Vagina (tissue), 2 donors: ENCODE measurements around the gene ZNF503. TPM values are rescaled to one million over a fixed set of nuclear protein-coding genes. Genes with fewer than 3 reads are reported as not detected.

Experiments
- DNase-seq, 2 donors: peaks; one replicate each; pipeline ENCODE4 v3.0.0-alpha.2; 2017; ENCODE audit errors: extremely low spot score in 2 of 2
- H3K27ac ChIP-seq: fragments of 200-600 bp; sonication (generic); one replicate; pipeline ENCODE4 v1.5.1; 2019
- H3K27me3 ChIP-seq: fragments of 200-600 bp; sonication (generic); one replicate; pipeline ENCODE4 v1.5.1; 2019
- H3K36me3 ChIP-seq, 2 donors: fragments of 200-600 bp; sonication (generic); one replicate each; pipeline ENCODE4 v1.5.1; 2017 to 2019
- H3K4me1 ChIP-seq: fragments of 200-600 bp; sonication (generic); one replicate; pipeline ENCODE4 v1.5.1; 2019
- H3K4me3 ChIP-seq, 2 donors: fragments of 200-600 bp; sonication (generic); 1 replicate in 1 of 2; 2 replicates in 1 of 2; pipeline ENCODE4 v1.5.1; 2016 to 2019
- H3K9me3 ChIP-seq: fragments of 200-600 bp; sonication (generic); one replicate; pipeline ENCODE4 v1.5.1; 2019
- POLR2A ChIP-seq, 2 donors: fragments of 450-650 bp; IDR thresholded peaks; one replicate each; pipeline ENCODE4 v1.6.1; 2017; ENCODE audit warnings: antibody characterized with exemption in 2 of 2, mild to moderate bottlenecking in 2 of 2, moderate library complexity in 2 of 2
- POLR2AphosphoS5 ChIP-seq, 2 donors: sonication (generic); formaldehyde crosslinking; IDR thresholded peaks; one replicate each; pipeline ENCODE4 v1.9.0; 2017; ENCODE audit warnings: antibody characterized with exemption in 2 of 2, mild to moderate bottlenecking in 2 of 2, low read depth in 1 of 2; ENCODE audit not compliant: insufficient read depth in 1 of 2
- intact Hi-C: fragments of 100-400 bp; cut with DNase I; formaldehyde crosslinking; loops from one replicate; pipeline ENCODE4 v1.15.1; 2023
- total RNA-seq: library from RNA; depleted of rRNA; stranded (reverse); fragments of >200 nt; gene quantifications from one replicate; pipeline ENCODE4 v1.2.3, GENCODE V29; 2016
- TF ChIP-seq, protein P1 (sequence below), 3 experiments: fragments of 450-650 bp in 2 of 3; fragments of 200-600 bp in 1 of 3; sonication (generic) in 1 of 3; IDR thresholded peaks; one replicate each; pipeline ENCODE4 v1.5.1; 2017 to 2019; ENCODE audit warnings: antibody characterized with exemption in 3 of 3, mild to moderate bottlenecking in 2 of 3, moderate library complexity in 2 of 3

ZNF503 gene
- total RNA-seq, 1 donor from 2014 or later, result 24.6 TPM

DNA sequence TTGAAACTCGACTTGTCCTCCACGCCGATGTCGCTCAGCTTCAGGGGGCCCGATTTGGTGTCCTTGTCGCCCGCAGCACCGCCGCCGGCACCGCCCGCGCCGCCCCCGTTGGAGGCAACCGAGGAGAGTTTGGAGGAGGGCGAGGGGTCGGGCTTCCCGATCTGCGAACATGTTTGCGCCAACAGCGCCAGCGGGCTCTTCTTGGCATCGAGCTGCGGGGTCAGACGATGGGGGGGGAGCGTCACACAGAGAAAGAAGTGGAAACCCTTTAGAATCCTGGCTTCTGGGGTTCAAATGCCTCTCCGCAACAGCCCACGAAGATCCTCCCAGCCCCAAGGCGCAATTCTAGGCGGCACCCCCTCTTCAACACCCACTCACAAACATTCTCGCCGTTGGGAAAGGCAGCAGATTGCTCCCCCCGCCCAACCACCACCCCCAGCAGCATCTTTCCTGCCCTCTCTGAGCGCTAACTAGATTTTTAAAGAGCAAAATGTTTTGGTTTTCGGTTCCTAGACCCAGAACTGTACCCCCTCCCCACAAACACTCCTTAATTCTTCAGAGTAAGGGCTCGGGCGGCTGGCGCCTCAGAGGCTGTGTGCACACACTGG is 1.3 kb downstream of the ZNF503 start:
- TF ChIP-seq POLR2A (IDR thresholded peaks at IDR 0.05), result peak in 1 of 2 donors; percentile 10
- no peak for TF ChIP-seq POLR2AphosphoS5 (IDR thresholded peaks at IDR 0.05; ENCODE audit: insufficient read depth in 1 of 2, low read depth in 1 of 2)
- TF ChIP-seq, protein P1, sequence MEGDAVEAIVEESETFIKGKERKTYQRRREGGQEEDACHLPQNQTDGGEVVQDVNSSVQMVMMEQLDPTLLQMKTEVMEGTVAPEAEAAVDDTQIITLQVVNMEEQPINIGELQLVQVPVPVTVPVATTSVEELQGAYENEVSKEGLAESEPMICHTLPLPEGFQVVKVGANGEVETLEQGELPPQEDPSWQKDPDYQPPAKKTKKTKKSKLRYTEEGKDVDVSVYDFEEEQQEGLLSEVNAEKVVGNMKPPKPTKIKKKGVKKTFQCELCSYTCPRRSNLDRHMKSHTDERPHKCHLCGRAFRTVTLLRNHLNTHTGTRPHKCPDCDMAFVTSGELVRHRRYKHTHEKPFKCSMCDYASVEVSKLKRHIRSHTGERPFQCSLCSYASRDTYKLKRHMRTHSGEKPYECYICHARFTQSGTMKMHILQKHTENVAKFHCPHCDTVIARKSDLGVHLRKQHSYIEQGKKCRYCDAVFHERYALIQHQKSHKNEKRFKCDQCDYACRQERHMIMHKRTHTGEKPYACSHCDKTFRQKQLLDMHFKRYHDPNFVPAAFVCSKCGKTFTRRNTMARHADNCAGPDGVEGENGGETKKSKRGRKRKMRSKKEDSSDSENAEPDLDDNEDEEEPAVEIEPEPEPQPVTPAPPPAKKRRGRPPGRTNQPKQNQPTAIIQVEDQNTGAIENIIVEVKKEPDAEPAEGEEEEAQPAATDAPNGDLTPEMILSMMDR (IDR thresholded peaks at IDR 0.05), result no peak
- no peaks in the 10 kb centered on the region for H3K9me3 ChIP-seq
- H3K27me3 ChIP-seq, result no peaks in the 10 kb centered on the region
- peaks cover 0 to 12% of the 10 kb centered on the region in 2 donors for H3K36me3 ChIP-seq
- peak overlapping the region; percentile 99 for H3K27ac ChIP-seq
- DNase-seq, result no peak
- peak overlapping the region; percentile 88 to 99 for H3K4me3 ChIP-seq
- intact Hi-C loops, result loop anchor here (5.0 to 10.0 kb wide), 4 partner anchors 67 to 505 kb away; no protein-coding TSS in a partner anchor
- peaks cover 37% of the 10 kb centered on the region for H3K4me1 ChIP-seq

DNA sequence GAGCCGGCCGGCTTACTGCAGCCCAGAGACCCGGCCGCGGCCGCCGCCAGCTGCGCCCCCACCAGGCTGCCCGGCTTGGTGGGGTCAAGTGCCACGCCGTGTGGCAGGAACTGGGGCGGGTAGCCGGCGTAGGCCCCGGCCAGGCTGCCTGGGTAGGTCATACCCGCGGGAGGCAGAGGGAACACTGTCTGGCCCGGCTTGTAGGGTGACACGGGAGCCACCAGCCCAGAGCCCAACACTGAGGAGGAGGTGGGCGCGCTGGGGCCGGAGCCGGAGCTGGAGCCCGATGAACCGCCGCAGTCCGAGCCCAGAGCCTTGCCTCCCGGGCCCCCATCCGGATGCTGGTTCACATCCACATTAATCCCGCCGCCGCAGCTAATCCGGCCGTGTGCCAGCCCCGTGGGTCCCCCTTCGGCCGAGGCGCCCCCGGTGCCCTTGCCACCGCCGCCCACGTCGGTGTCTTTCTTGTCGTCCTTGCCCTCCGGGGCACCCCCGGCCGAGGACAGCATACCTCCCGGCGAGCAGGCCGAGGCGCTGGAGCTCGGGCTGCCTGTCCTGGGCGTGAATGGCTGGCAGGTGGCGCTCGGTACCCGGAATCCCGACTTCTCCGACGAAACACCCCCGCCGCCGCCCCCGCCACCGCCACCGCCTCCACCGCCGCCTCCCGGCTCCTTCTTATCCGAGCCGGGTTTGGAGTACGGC is 2.0 kb downstream of the ZNF503 start:
- peak overlapping the region; percentile 99 for H3K27ac ChIP-seq
- no peak for DNase-seq
- no peaks in the 10 kb centered on the region for H3K9me3 ChIP-seq
- peak overlapping the region; percentile 88 to 99 for H3K4me3 ChIP-seq
- no peaks in the 10 kb centered on the region for H3K27me3 ChIP-seq
- peaks cover 0 to 12% of the 10 kb centered on the region in 2 donors for H3K36me3 ChIP-seq
- intact Hi-C loops, result loop anchor here (5.0 to 10.0 kb wide), 10 partner anchors 68 to 1605 kb away; no protein-coding TSS in a partner anchor
- peak in 1 of 2 donors; percentile 51 for TF ChIP-seq POLR2AphosphoS5 (IDR thresholded peaks at IDR 0.05; ENCODE audit: insufficient read depth in 1 of 2, low read depth in 1 of 2)
- TF ChIP-seq POLR2A (IDR thresholded peaks at IDR 0.05), result no peak
- TF ChIP-seq, protein P1 (IDR thresholded peaks at IDR 0.05), result peak in 2 of 3 experiments; percentile 35
- H3K4me1 ChIP-seq, result peaks cover 36% of the 10 kb centered on the region

DNA sequence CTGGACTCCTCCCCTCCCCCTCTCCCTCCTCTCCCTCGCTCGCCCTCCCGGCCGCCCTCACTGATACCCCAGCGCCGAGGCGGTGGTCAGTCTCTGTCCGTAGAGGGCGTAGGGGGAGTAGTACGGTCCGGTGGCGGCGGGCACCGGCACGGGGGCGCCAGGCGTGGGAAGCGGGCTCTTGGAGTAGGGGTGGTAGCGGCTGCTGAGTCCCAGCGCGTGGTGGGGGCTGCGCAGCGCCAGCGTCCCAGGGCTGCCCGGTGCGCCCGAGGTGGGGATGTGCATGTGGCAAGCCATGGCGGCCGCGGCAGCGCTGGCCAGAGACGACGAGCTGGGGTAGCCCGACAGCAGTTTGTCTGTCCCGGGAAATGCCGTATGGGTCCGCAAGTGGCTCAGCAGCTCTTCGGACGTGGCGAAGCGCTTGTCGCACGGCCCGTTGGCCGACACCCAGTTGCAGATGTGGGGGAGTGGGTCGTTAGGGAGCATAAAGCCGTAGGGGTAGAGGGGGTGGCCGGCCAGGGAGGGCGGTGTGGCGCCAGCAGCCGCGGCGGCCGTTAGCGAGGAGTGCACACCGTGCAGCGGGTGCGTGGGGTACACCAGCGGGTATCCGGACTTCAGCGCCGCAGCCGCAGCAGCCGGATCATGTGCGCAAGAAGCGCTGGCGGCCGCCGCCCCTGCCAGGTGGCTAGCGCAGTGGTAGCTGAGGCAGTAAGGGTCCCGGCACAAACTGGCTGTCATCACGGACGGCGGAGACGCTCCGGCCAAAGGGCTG is 2.7 kb downstream of the ZNF503 start:
- TF ChIP-seq, protein P1 (IDR thresholded peaks at IDR 0.05), result no peak
- TF ChIP-seq POLR2AphosphoS5 (IDR thresholded peaks at IDR 0.05; ENCODE audit: insufficient read depth in 1 of 2, low read depth in 1 of 2) (peak in 1 of 2 donors; percentile 57), POLR2A (IDR thresholded peaks at IDR 0.05) (no peak)
- no peak for DNase-seq
- no peaks in the 10 kb centered on the region for H3K9me3 ChIP-seq
- peak overlapping the region; percentile 88 to 99 for H3K4me3 ChIP-seq
- intact Hi-C loops, result loop anchor here (5.0 to 10.0 kb wide), 6 partner anchors 104 to 1606 kb away; no protein-coding TSS in a partner anchor
- peak overlapping the region; percentile 99 for H3K27ac ChIP-seq
- H3K4me1 ChIP-seq, result peaks cover 29% of the 10 kb centered on the region
- H3K36me3 ChIP-seq, result peaks cover 0 to 12% of the 10 kb centered on the region in 2 donors
- no peaks in the 10 kb centered on the region for H3K27me3 ChIP-seq

DNA sequence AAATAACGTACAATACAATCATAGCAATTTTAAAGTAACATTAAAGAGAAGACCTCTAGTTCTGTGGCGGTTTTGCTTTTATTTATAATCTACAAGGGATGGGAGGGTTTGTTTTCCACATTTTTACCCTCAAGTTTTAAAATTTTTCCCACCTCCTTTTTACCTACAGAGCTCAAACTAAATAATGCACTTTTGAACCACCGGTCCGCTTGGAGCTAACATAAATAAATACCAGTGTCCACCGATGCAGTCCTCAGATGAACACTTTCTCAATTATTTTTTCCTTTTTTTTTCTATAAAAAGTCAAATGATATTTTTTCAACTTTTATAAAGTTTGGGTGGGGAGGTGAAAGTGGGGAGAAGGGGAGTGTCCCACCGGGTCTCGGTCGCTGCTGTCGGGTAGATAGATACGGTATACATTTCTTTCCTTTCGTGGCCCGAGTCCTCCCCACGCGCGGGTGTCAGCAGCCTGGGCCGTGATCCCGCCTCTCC is 3.3 kb downstream of the ZNF503 start:
- intact Hi-C loops, result loop anchor here (5.0 to 10.0 kb wide), 6 partner anchors 103 to 1607 kb away; no protein-coding TSS in a partner anchor
- peaks cover 23% of the 10 kb centered on the region for H3K4me1 ChIP-seq
- H3K9me3 ChIP-seq, result no peaks in the 10 kb centered on the region
- peaks cover 0 to 12% of the 10 kb centered on the region in 2 donors for H3K36me3 ChIP-seq
- peak overlapping the region; percentile 99 for H3K27ac ChIP-seq
- DNase-seq, result no peak
- TF ChIP-seq, protein P1 (IDR thresholded peaks at IDR 0.05), result no peak
- no peak for TF ChIP-seq POLR2A (IDR thresholded peaks at IDR 0.05)
- no peak for TF ChIP-seq POLR2AphosphoS5 (IDR thresholded peaks at IDR 0.05; ENCODE audit: insufficient read depth in 1 of 2, low read depth in 1 of 2)
- H3K4me3 ChIP-seq, result peak overlapping the region; percentile 88 to 99
- no peaks in the 10 kb centered on the region for H3K27me3 ChIP-seq
